Measurements from ENCODE around the gene INSYN2A. TPM values are rescaled to one million over a fixed set of nuclear protein-coding genes. Genes with fewer than 3 reads are reported as not detected.

INSYN2A gene
- total and polyA plus RNA-seq, 2 of the 13 experiments (the other 11 are each of a cell fraction or from before 2014, with no cell fraction given) = not detected

- no peak for ATAC-seq
These were observed 46.8 kb downstream of the INSYN2A start for GRCh38 chr10:127149501-127150081.

More at GRCh38 chr10:127149501-127150081, 46.8 kb downstream of the INSYN2A start:
- no peak overlapping the region for H2AFZ ChIP-seq (ENCODE audit: low read length)
- no peaks in the 10 kb centered on the region for H3K79me2 ChIP-seq (ENCODE audit: insufficient read depth, low read length)
- no peak overlapping the region for H3K4me2 ChIP-seq (ENCODE audit: low read depth, low read length)
- no peak for DNase-seq (ENCODE audit: low spot score)
- H3K9me3 ChIP-seq (ENCODE audit: low read length) = no peaks in the 10 kb centered on the region
- CTCF ChIA-PET (ENCODE audit: low intra/inter-chr PET ratio, low total read pairs) = no interaction called here
- in situ Hi-C loops (cut with HindIII; ENCODE audit: extremely low pct_ligation_motif_present, low pct_unique_long_range_greater_than_20kb) = no loop called here
- TF ChIP-seq MEF2D (CRISPR knock-in tag; IDR thresholded peaks at IDR 0.05) (no peak), KDM4B (CRISPR knock-in tag; IDR thresholded peaks at IDR 0.05) (no peak), SUZ12 (IDR thresholded peaks at IDR 0.05; ENCODE audit: low read depth, low read length) (no peak), ZSCAN25 (CRISPR knock-in tag; IDR thresholded peaks at IDR 0.05) (no peak), STAT6 (CRISPR knock-in tag; IDR thresholded peaks at IDR 0.05; ENCODE audit: borderline replicate concordance) (no peak), FOXJ3 (CRISPR knock-in tag; IDR thresholded peaks at IDR 0.05; ENCODE audit: borderline replicate concordance) (no peak), ZNF180 (CRISPR knock-in tag; IDR thresholded peaks at IDR 0.05; ENCODE audit: borderline replicate concordance, low read depth) (no peak), SMARCE1 (IDR thresholded peaks at IDR 0.05; ENCODE audit: borderline replicate concordance) (no peak), FOXA3 (CRISPR knock-in tag; IDR thresholded peaks at IDR 0.05) (no peak), ZNF451 (CRISPR knock-in tag; IDR thresholded peaks at IDR 0.05) (no peak), YEATS4 (CRISPR knock-in tag; IDR thresholded peaks at IDR 0.05; ENCODE audit: borderline replicate concordance) (no peak), ZNF296 (CRISPR knock-in tag; conservative IDR thresholded peaks at IDR 0.05) (no peak), ZFP36L1 (CRISPR knock-in tag; IDR thresholded peaks at IDR 0.05) (no peak)
- H3K36me3 ChIP-seq (replicated peaks in 1 of 2; ENCODE audit: control insufficient read depth in 1 of 2, insufficient read depth in 2 of 2, low read length in 2 of 2) = 0 out of 5 replicates have a peak, but pooled peaks cover 0 to 3% of the 10 kb centered on the region in 2 experiments
- FAIRE-seq = no peak
- H3K27me3 ChIP-seq (ENCODE audit: control insufficient read depth in 1 of 2, insufficient read depth in 2 of 2, low read length in 2 of 2) = no peaks in the 10 kb centered on the region
- no peaks in the 10 kb centered on the region for H4K20me1 ChIP-seq (ENCODE audit: insufficient read depth, low read length)
- intact Hi-C loops (cut with micrococcal nuclease; ENCODE audit: unreplicated experiment) = no loop called here
- 0 out of 2 replicates have a peak, but pooled peaks cover 5% of the 10 kb centered on the region for H3K4me1 ChIP-seq (ENCODE audit: insufficient read depth, low read length)
- no peak overlapping the region for H3K9ac ChIP-seq (ENCODE audit: insufficient read depth, low read depth, low read length)
- no peak overlapping the region for H3K4me3 ChIP-seq (replicated peaks in 1 of 3; ENCODE audit: insufficient read depth in 1 of 3, low read depth in 2 of 3, low read length in 3 of 3)
- no peak overlapping the region for H3K27ac ChIP-seq (ENCODE audit: extremely low read length, insufficient read depth, low read length)
- no TSS peak for BruUV-seq (replicated peaks)
- 98% methylated on average over 7 of the region's 7 CpGs for WGBS (ENCODE audit: low lambda C conversion rate)
- POLR2A ChIA-PET = no interaction called here

Measured in HepG2 (cell line).